ENCODE results near the gene SGMS1.
A peak's percentile ranks its signal among the peaks of the same experiment; 100 is the strongest.
"Not testable (repeated sequence)": the region's sequence is repeated elsewhere in the genome, so short reads cannot be mapped to it uniquely, and the experiment has no call there.

Gene SGMS1

DNA sequence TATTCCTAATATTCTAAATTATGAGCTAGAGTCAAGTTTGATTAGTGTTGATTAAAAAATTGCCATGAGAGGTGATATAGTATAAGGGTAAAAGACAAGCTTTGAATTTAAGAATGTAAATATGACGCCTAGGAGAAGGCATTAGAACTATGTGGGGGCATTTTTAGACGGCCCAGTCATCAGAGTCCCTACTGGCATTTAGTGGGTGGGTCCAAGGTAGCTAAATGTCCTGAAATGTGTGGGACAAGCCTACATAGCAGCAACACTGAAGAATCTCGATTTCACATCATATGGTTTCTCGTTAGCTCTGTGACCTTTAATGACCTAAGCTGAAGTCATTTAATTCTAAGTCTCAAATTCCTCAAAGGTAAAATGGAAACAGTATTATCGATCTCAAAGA is 133.5 kb downstream of the SGMS1 start:
- Histone ChIP-seq H3K27me3 (ENCODE audit: low read depth) (no peaks in the 10 kb centered on the region), H3K4me1 (no peaks in the 10 kb centered on the region), H3K4me3 (no peak overlapping the region), H3K9me3 (no peaks in the 10 kb centered on the region), H3K36me3 (replicated peaks) (no peaks in the 10 kb centered on the region)
- in situ Hi-C loops (cut with MboI; ENCODE audit: low sequenced_read_pairs) = no loop called here
- no peak for DNase-seq (ENCODE audit: low spot score in 2 of 2)

DNA sequence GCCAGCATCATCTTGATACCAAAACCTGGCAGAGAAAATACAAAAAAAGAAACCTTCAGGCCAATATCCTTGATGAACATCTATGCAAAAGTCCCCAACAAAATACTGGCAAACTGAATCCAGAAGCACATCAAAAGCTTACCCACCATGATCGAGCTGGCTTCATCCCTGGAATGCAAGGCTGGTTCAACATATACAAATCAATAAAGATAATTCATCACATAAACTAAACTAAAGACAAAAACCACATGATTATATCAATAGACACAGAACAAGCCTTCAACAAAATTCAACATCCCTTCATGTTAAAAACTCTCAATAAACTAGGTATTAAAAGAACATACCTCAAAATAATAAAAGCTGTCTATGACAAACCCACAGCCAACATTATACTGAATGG is 139.2 kb downstream of the SGMS1 start:
- H3K4me3 ChIP-seq; DNase-seq (ENCODE audit: low spot score in 2 of 2); H3K27me3 ChIP-seq (ENCODE audit: low read depth); H3K4me1 ChIP-seq; H3K9me3 ChIP-seq; in situ Hi-C loops (cut with MboI; ENCODE audit: low sequenced_read_pairs); H3K36me3 ChIP-seq (replicated peaks): not testable (repeated sequence)

DNA sequence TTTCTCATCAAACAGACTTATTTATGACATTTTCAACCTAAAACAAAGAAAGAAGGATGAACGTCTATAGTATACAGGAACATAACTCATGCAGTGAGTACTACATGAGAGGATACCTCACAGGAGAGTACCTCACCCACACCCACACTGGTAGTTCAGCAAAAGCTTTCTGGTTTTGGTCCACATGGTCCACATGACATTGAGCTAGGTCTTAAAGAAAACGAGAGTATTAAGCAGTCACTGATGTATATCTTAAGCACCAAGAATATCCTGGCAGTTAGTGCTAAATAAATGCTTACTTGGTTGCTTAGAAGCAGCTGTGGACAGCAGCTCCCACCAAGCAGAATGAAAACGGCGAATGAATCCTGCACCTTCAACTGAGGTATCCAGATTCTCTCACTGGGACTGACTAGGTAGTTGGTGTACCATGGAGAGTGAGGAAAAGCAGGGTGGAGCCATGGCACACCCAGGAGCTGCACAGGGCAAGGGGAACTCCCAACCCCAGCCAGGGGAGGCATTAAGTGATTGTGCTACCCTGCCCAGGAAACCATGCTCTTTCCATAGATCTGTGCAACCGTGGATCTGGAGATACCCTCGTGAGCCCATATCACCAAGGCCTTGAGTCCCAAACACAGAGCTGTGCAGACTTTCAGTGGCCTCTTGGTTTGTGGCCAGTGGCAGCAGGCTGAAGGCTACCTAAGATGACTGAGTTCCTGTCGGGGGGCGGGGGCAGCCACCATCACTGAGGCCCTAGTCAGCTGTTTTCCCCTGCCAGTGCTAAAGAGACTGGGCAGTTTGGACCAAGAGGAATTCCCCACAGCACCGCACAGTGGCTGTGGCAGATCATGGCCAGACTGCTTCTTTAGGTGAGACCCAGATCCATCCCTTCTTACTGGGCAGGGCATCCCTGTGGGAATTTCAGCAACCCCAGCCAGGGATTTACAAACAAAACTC is 143.4 kb downstream of the SGMS1 start:
- Histone ChIP-seq H3K4me1 (no peaks in the 10 kb centered on the region), H3K4me3 (no peak overlapping the region), H3K36me3 (replicated peaks) (no peaks in the 10 kb centered on the region), H3K27me3 (ENCODE audit: low read depth) (no peaks in the 10 kb centered on the region), H3K9me3 (peaks cover 4% of the 10 kb centered on the region; the same call in 1 of the 2 replicates)
- DNase-seq (ENCODE audit: low spot score in 2 of 2) = no peak
- in situ Hi-C loops (cut with MboI; ENCODE audit: low sequenced_read_pairs) = no loop called here

DNA sequence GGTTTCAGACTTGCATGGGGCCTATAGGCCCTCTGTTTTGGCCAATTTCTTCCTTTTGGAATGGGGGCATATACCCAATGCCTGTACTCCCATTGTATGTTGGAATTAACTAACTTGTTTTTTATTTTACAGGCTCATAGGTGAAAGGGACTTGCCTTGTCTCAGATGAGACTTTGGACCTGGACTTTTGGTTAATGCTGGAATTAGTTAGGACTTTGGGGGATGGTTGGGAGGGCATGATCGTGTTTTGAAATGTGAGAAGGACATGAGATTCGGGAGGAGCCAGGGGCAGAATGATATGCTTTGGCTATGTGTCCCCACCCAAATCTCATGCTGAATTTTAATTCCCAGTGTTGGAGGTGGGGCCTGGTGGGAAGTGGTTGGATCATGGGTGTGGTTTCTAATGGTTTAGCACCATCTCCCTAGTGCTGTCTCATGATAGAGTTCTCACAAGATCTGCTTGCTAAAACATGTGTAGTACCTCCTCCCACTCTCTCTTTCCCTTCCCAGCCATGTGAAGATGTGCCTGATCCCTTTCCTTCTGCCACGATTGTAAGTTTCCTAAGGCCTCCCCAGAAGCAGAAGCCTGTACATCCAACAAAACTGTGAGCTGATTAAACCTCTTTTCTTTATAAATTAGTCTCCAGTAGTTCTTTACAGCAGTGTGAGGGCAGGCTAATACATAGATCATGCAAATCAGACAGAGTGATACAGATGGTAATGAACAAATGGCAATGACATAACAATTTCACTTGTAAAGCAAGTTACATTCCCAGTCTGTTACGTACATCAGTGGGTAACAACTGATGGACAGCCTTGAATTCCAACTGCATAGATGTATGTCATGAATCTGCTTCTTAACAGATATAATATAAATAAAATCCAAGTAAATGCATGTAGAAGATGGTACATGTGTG is 146.2 kb downstream of the SGMS1 start:
- H3K27me3 ChIP-seq (ENCODE audit: low read depth) = no peaks in the 10 kb centered on the region
- no peaks in the 10 kb centered on the region for H3K9me3 ChIP-seq
- no peak for DNase-seq (ENCODE audit: low spot score in 2 of 2)
- H3K4me1 ChIP-seq = no peaks in the 10 kb centered on the region
- H3K36me3 ChIP-seq (replicated peaks) = no peaks in the 10 kb centered on the region
- no peak overlapping the region for H3K4me3 ChIP-seq
- in situ Hi-C loops (cut with MboI; ENCODE audit: low sequenced_read_pairs) = no loop called here

DNA sequence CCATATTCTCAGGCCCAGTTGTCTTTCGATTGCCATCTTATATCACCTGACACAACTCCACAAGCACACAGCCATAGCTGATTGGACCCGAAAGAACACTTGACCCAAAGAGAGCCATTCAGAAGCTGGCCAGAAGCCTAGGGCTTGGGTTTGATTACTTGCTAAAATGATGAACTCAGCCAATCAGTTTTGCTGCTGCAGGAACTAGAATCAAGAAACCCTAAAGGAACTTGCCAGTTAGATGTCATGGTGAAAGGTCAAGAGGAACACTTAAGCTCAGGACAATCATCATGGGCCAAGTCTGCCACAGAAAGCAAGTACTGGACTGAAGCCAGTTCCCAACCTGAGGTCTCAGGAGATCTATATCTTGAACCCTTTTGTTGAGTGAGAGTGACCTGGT is 150.0 kb downstream of the SGMS1 start:
- Histone ChIP-seq H3K4me1 (no peaks in the 10 kb centered on the region), H3K9me3 (no peaks in the 10 kb centered on the region), H3K4me3 (no peak overlapping the region), H3K27me3 (ENCODE audit: low read depth) (0 out of 2 replicates have a peak, but pooled peaks cover 5% of the 10 kb centered on the region), H3K36me3 (replicated peaks) (no peaks in the 10 kb centered on the region)
- no peak for DNase-seq (ENCODE audit: low spot score in 2 of 2)
- in situ Hi-C loops (cut with MboI; ENCODE audit: low sequenced_read_pairs) = no loop called here

DNA sequence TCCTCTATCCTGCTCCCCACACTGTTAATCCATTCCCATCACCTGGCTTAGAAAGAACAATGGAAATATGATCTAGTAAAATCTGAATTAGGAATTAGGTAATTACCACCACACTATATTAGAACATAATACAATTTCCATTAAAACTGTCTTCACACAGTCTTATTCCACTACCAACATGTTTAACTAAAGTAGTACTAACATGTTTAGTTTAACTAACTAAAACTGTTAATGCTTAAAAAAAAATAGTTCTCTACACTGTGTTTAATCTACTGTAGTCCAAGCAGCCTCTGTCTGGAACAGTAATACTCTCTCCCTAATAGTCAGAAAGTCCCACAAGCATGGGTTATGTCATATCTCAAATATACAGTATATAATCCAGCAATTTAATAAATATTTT is 150.8 kb downstream of the SGMS1 start:
- in situ Hi-C loops (cut with MboI; ENCODE audit: low sequenced_read_pairs) = no loop called here
- H3K4me1 ChIP-seq = no peaks in the 10 kb centered on the region
- H3K9me3 ChIP-seq = no peaks in the 10 kb centered on the region
- no peaks in the 10 kb centered on the region for H3K36me3 ChIP-seq (replicated peaks)
- DNase-seq (ENCODE audit: low spot score in 2 of 2) = no peak
- H3K27me3 ChIP-seq (ENCODE audit: low read depth) = peaks cover 9% of the 10 kb centered on the region; the same call in 1 of the 2 replicates
- no peak overlapping the region for H3K4me3 ChIP-seq

DNA sequence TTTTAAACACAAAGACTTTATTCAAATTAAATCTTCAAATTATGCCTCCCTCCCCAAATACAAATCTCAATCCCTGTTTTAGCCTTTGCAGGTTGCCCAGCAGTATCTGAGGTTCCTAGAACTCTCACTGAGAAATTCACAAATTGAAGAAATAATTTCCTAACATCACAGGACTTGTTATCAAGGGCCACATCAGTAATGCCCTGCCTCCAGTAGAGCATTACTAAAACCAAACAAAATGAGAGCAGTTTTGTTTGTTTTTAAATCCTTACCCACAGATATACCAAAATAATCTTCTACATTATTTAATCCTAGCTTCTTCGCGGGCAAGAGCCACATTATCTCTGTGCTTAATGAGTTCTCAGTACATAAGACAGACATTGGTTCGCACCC is 152.2 kb downstream of the SGMS1 start:
- Histone ChIP-seq H3K36me3 (replicated peaks) (no peaks in the 10 kb centered on the region), H3K27me3 (ENCODE audit: low read depth) (peaks cover 19% of the 10 kb centered on the region), H3K9me3 (no peaks in the 10 kb centered on the region), H3K4me3 (no peak overlapping the region), H3K4me1 (no peaks in the 10 kb centered on the region)
- in situ Hi-C loops (cut with MboI; ENCODE audit: low sequenced_read_pairs) = no loop called here
- DNase-seq (ENCODE audit: low spot score in 2 of 2) = no peak

DNA sequence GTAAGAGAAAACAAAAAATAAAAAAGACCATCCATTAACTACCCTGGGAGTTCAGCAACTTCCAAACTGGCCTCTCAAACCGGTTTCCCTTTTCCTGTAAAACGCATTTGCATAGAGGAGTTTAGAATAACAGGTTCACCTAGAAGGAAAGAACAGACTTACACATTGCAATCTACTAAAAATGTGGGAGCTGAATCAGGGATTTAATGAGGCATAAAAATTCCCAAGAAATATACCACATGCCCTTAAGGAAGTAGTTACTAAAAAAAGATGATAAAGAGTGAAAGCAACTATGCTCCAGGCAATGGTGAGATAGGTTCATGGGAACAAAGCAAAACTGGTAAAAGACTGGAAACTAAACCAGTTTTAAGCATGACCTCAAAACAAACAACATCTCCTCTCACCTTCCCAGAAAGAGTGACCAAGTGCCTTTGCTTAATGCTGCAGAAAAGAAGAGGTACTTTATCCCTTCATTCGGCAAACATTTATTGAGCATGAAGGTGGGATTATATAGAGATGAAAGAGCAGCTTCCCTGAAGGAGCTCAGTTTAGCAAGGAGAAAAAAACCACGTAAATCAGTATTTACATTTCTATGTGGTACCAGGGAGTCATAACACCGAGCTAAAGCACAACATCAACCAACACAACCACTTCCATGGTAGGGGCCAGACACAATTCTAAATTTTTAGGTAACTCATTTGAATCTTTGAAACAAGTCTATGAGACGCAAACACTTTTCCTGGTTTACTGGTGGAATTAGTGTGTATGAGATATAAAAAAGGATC is 152.8 kb downstream of the SGMS1 start:
- no peak for DNase-seq (ENCODE audit: low spot score in 2 of 2)

DNA sequence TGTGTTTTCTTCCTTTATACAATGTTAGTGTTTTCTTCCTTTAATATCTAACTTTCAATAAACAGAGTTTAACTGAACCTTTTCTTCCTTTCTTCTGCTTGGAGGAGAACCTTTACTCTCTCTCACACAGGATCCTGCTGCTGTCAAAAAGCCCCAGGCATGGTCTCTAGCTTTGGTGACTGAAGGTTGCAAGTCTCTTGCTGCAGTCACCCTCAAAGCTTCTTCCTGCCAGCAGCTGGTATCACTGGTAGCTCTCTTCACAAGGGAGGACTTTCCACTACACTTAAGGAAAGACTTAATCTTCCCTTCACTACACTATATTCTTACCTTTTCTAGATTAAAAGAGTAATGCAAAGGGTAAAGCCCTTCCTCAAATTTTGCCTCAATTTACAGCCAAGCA is 153.4 kb downstream of the SGMS1 start:
- no peak for DNase-seq (ENCODE audit: low spot score in 2 of 2)
- Histone ChIP-seq H3K9me3 (no peaks in the 10 kb centered on the region), H3K36me3 (replicated peaks) (no peaks in the 10 kb centered on the region), H3K4me3 (no peak overlapping the region), H3K4me1 (no peaks in the 10 kb centered on the region), H3K27me3 (ENCODE audit: low read depth) (peaks cover 29% of the 10 kb centered on the region)
- in situ Hi-C loops (cut with MboI; ENCODE audit: low sequenced_read_pairs) = no loop called here

More for the DNA sequence above, 152.8 kb downstream of the SGMS1 start:
- peaks cover 24% of the 10 kb centered on the region for H3K27me3 ChIP-seq (ENCODE audit: low read depth)
- no peaks in the 10 kb centered on the region for H3K9me3 ChIP-seq
- H3K36me3 ChIP-seq (replicated peaks) = no peaks in the 10 kb centered on the region
- no peaks in the 10 kb centered on the region for H3K4me1 ChIP-seq
- no peak overlapping the region for H3K4me3 ChIP-seq
- in situ Hi-C loops (cut with MboI; ENCODE audit: low sequenced_read_pairs) = no loop called here

DNA sequence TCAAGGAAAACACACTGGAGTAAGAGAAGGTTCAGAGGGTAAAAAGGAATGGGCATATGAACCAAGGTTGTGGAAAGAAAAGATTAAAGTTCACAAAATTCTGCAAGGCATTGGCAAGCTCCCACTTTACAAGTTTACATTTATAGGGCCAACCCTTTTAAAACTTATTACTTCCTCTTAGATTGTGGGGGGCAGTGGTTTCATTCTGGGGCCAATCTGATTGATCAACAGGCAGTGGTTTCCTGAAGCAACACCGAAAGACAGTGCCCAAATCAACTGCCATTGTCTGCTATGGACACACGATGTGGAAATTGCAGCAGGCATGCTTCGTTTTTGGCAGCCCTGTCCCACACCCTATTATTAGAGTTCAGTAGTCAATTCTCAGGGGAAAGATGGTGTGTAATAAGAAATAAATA is 154.0 kb downstream of the SGMS1 start:
- in situ Hi-C loops (cut with MboI; ENCODE audit: low sequenced_read_pairs) = no loop called here
- DNase-seq (ENCODE audit: low spot score in 2 of 2) = no peak
- Histone ChIP-seq H3K9me3 (no peaks in the 10 kb centered on the region), H3K4me1 (no peaks in the 10 kb centered on the region), H3K4me3 (no peak overlapping the region), H3K27me3 (ENCODE audit: low read depth) (peaks cover 31% of the 10 kb centered on the region), H3K36me3 (replicated peaks) (no peaks in the 10 kb centered on the region)

DNA sequence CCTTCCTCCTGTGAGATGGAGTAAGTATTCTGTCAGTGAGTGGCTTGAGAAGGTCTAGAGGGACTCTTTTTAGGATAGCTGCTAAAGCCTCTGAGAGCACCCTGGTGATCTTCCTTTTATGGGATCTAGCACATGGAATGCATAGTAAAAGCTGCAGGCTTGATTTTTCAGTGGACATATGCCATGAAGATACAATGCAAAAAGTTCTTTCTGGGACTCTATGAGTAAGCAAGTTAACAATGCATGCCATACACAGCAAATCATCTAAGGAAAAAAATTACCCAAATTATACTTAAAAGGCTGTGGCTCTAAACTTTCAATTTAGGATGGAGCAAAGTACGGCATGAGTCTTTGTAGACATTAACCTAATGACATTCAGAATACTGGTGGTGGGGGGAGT is 154.5 kb downstream of the SGMS1 start:
- Histone ChIP-seq H3K4me1 (no peaks in the 10 kb centered on the region), H3K4me3 (no peak overlapping the region), H3K9me3 (no peaks in the 10 kb centered on the region), H3K36me3 (replicated peaks) (no peaks in the 10 kb centered on the region), H3K27me3 (ENCODE audit: low read depth) (peaks cover 31% of the 10 kb centered on the region)
- in situ Hi-C loops (cut with MboI; ENCODE audit: low sequenced_read_pairs) = no loop called here
- DNase-seq (ENCODE audit: low spot score in 2 of 2) = no peak

DNA sequence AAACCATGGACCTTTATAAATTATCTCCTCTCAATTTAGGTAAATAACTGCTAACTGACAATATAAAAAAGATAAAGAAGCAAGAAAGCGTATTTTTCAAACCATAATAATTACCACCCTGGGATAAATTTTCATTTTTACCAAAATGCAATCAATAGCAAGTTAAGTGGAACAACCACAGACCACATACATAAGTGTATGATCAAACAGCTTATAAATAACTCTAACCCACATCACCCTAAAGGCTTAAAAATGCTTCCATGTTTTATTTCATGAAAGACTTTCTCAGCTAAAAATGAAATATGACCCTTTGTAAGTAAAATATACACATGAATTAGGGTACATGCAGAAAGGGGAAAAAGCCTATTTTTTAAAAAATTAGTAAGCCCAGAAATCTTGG is 156.5 kb downstream of the SGMS1 start:
- no peak overlapping the region for H3K4me3 ChIP-seq
- H3K4me1 ChIP-seq = no peaks in the 10 kb centered on the region
- H3K36me3 ChIP-seq (replicated peaks) = no peaks in the 10 kb centered on the region
- no peaks in the 10 kb centered on the region for H3K9me3 ChIP-seq
- H3K27me3 ChIP-seq (ENCODE audit: low read depth) = peaks cover 28% of the 10 kb centered on the region
- no peak for DNase-seq (ENCODE audit: low spot score in 2 of 2)
- in situ Hi-C loops (cut with MboI; ENCODE audit: low sequenced_read_pairs) = no loop called here

DNA sequence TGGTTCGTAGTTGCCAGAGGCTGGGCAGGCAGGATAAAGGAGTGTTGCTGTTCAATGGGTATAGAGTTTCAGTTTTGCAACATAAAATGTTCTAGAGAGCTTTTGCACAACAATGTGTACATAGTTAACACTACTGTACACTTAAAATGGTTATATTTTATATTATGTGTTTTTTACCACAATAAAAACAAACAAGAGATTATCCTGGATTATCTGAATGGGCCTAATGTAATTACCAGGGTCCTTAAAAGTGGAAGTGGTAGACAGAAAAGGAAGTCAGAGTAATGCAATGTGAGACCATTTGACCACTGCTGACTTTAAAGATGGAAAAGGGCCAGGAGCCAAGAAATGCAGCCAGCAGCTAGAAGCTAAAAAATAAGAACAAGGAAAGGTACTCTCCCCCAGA is 159.7 kb downstream of the SGMS1 start:
- Histone ChIP-seq H3K27me3 (ENCODE audit: low read depth) (peaks cover 26% of the 10 kb centered on the region), H3K36me3 (replicated peaks) (no peaks in the 10 kb centered on the region), H3K4me3 (no peak overlapping the region), H3K9me3 (no peaks in the 10 kb centered on the region), H3K4me1 (no peaks in the 10 kb centered on the region)
- in situ Hi-C loops (cut with MboI; ENCODE audit: low sequenced_read_pairs) = no loop called here
- peak in 1 of 2 experiments; percentile 35 for DNase-seq (ENCODE audit: low spot score in 2 of 2)
